22Rv1 (cell line): Measurements from ENCODE around the gene RFT1.

Experiments
- CTCF ChIP-seq: fragments of 450-650 bp; IDR thresholded peaks from 2 replicates; pipeline ENCODE4 v1.5.1; 2017; ENCODE audit warnings: mild to moderate bottlenecking
- ZFX ChIP-seq: fragments of 450-650 bp; IDR thresholded peaks from 2 replicates; pipeline ENCODE4 v1.6.1; 2017; ENCODE audit warnings: antibody characterized with exemption, borderline replicate concordance

GRCh38 chr3:53151465-53151864, 21.2 kb upstream of the RFT1 start:
- TF ChIP-seq CTCF: no peak
- TF ChIP-seq ZFX: no peak
